Measurements from ENCODE around the gene SDCCAG8.

The SDCCAG8 gene

GRCh38 chr1:243394601-243395464, 139.0 kb downstream of the SDCCAG8 start:
- no peak for DNase-seq

- no peak for DNase-seq
Observed at GRCh38 chr1:243396424-243396823, 140.6 kb downstream of the SDCCAG8 start.

- no peak for DNase-seq
Observed at GRCh38 chr1:243396876-243397275, 141.0 kb downstream of the SDCCAG8 start.

- DNase-seq, result no peak
Observed at GRCh38 chr1:243397613-243398321, 141.9 kb downstream of the SDCCAG8 start.

GRCh38 chr1:243399561-243400155, 143.8 kb downstream of the SDCCAG8 start:
- no peak for DNase-seq

- no peak for DNase-seq
Observed at GRCh38 chr1:243402868-243403267, 147.0 kb downstream of the SDCCAG8 start.

- no peak for DNase-seq
Observed at GRCh38 chr1:243406424-243406823, 150.6 kb downstream of the SDCCAG8 start.

- no peak for DNase-seq
Observed at GRCh38 chr1:243407284-243408018, 151.6 kb downstream of the SDCCAG8 start.

GRCh38 chr1:243408479-243408878, 152.6 kb downstream of the SDCCAG8 start:
- no peak for DNase-seq

GRCh38 chr1:243409284-243409683, 153.4 kb downstream of the SDCCAG8 start:
- DNase-seq, result no peak

GRCh38 chr1:243411472-243411871, 155.6 kb downstream of the SDCCAG8 start:
- DNase-seq, result no peak

- DNase-seq, result no peak
Observed at GRCh38 chr1:243413431-243414151, 157.8 kb downstream of the SDCCAG8 start.

GRCh38 chr1:243414152-243414494, 158.3 kb downstream of the SDCCAG8 start:
- no peak for DNase-seq

- DNase-seq, result no peak
Observed at GRCh38 chr1:243415663-243416408, 160.0 kb downstream of the SDCCAG8 start.

GRCh38 chr1:243416495-243416894, 160.7 kb downstream of the SDCCAG8 start:
- no peak for DNase-seq

- no peak for DNase-seq
Observed at GRCh38 chr1:243420016-243420945, 164.4 kb downstream of the SDCCAG8 start.

GRCh38 chr1:243420946-243421685, 165.3 kb downstream of the SDCCAG8 start:
- DNase-seq, result no peak

GRCh38 chr1:243421784-243422183, 165.9 kb downstream of the SDCCAG8 start:
- DNase-seq, result peak; percentile 4

- no peak for DNase-seq
Observed at GRCh38 chr1:243422362-243422761, 166.5 kb downstream of the SDCCAG8 start.

- no peak for DNase-seq
Observed at GRCh38 chr1:243428084-243428483, 172.2 kb downstream of the SDCCAG8 start.
